GM19372 (cell line): ENCODE results near the gene RBL2.
"Not testable (repeated sequence)": the region's sequence is repeated elsewhere in the genome, so short reads cannot be mapped to it uniquely, and the experiment has no call there.

Experiments
- ATAC-seq: cut with Tn5 transposase; IDR thresholded peaks from one replicate; pipeline ENCODE4 v1.9.1; 2021; ENCODE audit warnings: mild to moderate bottlenecking, low read depth, moderate library complexity; ENCODE audit not compliant: unreplicated experiment

RBL2 gene

GRCh38 chr16:53434377-53435065, at the start of gene RBL2:
Gene RBL2, plus strand, starts transcription at chr16:53434471. Its CDS starts 86 bp downstream, at chr16:53434557.
- peak; percentile 68 for ATAC-seq

GRCh38 chr16:53384610-53385009, 49.7 kb upstream of the RBL2 start:
- not testable (repeated sequence) for ATAC-seq

DNA sequence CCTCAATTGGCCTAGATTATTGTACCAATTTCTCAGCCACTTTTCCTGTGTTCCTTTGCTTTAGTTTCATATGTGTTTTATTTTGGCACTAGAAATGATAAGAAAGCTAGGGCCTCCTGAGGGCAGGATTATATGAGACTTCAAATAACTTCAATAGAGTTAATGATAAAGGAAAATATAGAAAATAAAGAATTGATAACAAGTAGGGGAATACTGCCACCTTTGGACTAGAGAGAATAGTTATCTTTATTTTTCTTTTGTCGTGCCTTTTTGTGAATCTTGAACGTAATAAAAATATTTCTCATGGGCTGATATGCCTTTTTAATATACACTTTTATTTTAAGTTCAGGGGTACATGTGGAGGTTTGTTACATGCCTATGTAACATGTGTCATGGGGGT, 29.3 kb upstream of the RBL2 start:
- no peak for ATAC-seq

DNA sequence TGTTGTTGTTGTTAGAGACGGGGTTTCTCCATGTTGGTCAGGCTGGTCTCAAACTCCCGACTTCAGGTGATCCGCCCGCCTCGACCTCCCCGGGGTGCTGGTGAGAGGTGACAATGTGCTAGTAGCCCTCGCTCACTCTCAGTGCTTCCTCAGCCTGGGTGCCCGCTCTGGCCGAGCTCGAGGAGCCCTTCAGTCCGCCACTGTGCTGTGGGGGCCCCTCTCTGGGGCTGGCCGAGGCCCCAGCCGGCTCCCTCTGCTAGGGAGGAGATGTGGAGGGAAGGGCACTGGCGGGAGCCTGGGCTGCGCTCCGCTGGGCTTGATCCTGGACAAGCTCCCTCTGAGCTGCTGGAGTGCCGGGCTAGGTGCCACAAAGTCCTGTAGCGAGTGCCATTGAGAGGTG, 21.7 kb upstream of the RBL2 start:
- ATAC-seq = no peak

GRCh38 chr16:53413864-53414263, 20.4 kb upstream of the RBL2 start:
- ATAC-seq = no peak

DNA sequence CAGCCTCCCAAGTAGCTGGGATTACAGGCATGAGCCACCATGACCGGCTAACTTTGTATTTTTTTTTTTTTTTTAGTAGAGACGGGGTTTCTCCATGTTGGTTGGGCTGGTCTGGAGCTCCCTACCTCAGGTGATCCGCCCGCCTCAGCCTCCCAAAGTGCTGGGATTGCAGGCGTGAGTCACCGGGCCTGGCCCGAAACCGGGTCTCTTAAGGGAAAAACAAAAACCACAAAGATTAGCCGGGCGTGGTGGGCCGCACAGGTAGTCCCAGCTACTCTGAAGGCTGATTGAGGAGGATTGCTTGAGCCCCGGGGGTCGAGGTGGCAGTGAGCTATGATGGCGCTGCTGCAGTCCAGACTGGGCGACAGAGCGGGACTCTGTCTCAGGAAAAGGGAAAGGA, 19.9 kb upstream of the RBL2 start:
- no peak for ATAC-seq

GRCh38 chr16:53415504-53415903, 18.8 kb upstream of the RBL2 start:
- ATAC-seq = no peak

- ATAC-seq = no peak
These were observed 17.3 kb upstream of the RBL2 start for GRCh38 chr16:53417011-53417410.

DNA sequence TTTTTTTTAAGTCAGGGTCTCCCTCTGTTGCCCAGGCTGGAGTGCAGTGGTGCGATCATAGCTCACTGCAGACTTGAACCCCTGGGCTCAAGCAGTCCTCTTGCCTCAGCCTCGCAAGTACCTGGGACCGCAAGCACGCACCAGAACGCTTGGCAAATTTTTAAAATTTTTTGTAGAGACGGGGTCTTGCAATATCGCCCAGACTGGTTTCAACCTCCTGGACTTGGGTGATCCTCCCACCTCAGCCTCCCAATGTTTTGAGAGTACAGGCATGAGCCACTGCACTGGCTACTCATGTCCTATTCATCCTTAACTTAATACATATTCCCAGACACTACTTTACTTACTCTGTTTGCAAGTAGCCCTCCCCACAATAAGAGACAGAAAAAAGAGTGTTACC, 16.3 kb upstream of the RBL2 start:
- ATAC-seq = no peak

GRCh38 chr16:53419383-53419709, 14.9 kb upstream of the RBL2 start:
- ATAC-seq = not testable (repeated sequence)

DNA sequence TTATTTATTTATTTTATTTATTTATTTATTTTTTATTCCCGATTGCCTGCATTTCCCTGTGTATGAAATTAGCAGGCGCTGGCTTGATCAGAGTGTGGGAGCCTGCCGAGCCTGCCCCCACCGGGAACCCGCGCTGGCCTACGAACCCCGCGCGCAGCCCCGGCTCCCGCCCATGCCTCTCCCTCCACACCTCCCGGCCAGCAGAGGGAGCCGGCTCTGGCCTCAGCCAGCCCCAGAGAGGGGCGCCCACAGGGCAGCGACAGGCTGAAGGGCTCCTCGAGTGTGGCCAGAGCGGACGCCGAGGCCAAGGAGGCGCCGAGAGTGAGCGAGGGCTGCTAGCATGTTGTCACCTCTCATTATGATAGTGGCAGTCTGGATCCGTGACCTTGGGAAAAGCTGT, 13.0 kb upstream of the RBL2 start:
- no peak for ATAC-seq

DNA sequence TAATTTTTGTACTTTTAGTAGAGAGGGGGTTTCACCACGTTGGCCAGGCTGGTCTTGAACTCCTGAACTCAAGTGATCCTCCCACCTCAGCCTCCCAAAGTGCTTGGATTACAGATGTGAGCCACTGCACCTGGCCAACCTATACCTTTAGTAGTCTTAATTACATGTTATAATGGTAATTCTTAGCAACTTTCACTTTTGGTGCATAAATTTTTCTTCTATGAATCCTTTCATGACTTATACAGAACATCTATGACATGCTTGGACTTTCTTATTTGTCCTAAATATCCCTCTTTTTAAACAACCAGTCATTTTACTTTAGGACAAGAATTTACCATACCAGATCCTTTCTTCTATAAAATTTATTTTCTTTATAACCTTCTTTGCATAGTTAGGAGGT, 10.3 kb upstream of the RBL2 start:
- not testable (repeated sequence) for ATAC-seq

DNA sequence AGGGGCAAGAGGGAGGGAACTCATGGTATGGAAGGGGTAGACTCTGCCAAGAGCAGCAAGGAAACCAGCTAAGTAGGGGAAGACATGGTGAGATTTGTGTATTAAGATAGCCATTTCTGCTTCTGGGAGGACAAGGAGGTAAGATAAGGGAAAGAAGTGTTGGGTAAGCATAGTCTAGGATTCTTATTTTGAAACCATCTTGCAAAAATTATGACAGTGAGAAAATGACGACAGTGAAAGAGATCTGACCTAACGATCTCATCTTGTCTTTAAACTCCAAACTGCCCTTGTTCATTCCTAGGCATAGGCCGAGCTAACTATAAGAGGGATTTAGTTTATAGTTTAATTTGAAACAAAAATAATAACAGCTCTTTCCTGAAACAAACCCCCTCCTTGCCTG, 5.6 kb upstream of the RBL2 start:
- ATAC-seq = no peak

DNA sequence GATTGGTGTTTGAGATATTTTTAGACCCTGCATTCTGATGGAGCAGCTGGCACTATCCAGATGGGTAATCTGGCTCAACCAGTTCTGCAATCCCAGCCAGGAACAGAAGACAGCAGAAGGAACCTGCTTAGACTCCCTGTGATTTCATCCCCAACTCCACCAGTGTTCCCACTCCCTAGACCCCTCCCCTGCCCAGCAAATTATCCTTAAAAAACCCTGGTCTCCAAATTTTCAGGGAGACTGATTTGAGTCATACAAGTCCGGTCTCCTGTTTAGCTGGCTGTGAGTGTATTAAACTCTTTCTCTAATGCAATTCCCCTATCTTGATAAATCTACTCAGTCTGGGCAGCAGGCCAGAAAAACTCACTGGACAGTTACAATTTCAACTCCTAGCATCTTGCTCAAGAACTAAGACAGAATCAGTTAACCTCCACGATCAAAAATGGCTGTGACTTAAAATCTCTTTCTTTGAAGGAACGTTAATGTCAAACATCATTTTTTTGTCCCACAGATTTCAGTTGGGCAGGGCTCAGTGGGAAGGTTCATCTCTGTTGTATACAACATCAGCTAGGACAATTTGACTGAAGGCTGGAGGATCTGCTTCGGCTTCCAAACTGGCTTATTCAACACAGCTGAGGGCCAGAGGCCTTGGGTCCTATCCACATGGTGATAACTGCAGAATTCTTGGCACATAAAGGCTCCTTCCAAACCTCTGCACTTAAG, 4.9 kb upstream of the RBL2 start:
- no peak for ATAC-seq

- no peak for ATAC-seq
These were observed 3.9 kb upstream of the RBL2 start for GRCh38 chr16:53430363-53430762.

GRCh38 chr16:53433509-53433908, 762 bp upstream of the RBL2 start:
- ATAC-seq = no peak

DNA sequence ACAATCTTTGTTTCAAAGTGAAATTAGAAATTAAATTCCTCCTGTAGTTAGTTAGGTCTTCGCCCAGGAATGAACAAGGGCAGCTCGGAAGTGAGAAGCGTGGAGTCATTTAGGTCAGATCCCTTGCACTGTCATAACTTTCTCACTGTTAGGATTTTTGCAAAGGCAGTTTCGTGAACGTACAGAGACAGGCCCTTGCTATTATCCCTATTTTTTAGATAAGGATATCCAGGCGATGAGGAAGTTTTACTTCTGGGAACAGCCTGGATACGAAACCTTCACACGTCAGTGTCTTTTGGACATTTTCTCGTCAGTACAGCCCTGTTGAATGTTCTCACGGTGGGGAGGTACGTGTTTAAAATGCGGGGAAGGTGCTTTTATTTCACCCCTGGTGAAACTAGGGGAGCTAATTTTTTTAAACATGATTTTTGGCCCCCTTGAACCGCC, 318 bp upstream of the RBL2 start:
- no peak for ATAC-seq

DNA sequence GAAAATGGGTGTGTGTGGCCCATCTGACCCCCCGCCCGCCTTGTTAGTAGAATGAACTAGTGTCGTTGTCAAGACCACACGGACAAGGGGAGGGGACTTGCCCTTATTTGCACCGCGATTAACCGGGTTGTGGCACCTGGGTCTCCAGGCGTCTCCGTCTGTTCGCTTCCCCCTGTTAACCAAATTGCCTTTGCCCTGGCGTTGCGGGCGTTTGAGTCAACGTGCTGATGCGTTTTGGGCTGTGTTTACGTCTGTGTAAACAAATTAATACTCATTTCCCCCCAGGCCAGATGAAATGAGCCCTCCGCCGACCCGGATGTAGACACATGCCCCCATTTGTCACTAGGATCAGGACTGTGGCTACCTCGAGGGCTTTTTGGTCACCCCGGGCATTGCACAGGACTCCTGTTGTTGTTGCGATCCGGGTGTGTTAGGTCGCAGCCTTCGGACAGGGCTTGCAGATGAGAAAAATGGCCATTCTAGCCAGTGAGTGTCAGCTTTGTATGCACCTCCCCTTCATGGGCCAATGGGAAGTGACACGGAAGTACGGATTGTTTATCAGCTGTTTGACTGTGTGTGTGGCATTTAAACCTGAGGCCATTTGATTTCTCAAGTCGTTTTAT, 906 bp downstream of the RBL2 start:
- ATAC-seq = peak; percentile 84

DNA sequence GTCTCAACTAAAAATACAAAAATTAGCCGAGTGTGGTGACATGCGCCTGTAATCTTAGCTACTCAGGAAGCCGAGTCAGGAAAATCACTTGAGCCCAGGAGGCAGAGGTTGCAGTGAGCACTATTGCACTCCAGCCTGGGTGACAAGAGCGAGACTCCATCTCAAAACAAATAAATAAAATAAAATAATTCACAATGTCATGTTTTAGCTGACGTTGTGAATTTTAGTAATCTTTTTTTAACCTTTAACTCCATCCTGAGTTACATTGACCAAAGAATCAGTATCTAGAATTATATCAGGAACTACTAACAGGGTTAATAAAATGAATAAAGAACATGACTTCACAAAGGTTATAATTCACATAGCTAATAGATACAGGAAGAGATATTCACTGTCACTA, 5.9 kb downstream of the RBL2 start:
- no peak for ATAC-seq

DNA sequence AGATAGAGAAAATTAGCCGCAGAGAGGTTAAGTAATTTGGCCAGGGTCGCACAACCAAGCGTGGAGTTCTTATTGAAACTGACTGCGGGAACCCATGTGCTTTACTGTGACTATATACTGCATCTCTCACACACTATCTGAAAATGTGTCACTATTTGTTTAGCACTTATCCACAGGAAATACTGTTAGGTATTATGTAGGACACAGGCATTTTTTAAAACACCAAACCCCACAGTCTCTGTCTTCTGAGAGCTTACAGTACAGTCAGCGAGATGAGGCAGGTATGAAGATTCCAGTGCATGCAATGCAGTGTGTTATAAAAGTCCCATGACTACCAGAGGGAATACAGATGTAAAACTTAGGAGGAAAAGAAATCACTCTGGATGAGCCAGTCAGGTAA, 11.3 kb downstream of the RBL2 start:
- ATAC-seq = no peak

- no peak for ATAC-seq
These were observed 11.8 kb downstream of the RBL2 start for GRCh38 chr16:53446090-53446489.
